NCI-H1417 (cell line): ENCODE data around the gene MUSTN1.

ENCODE experiments used
- DNase-seq, 3 experiments: peaks; one replicate each; lab custom pipeline; 2025; lab: John Stamatoyannopoulos, UW

The MUSTN1 gene

DNA sequence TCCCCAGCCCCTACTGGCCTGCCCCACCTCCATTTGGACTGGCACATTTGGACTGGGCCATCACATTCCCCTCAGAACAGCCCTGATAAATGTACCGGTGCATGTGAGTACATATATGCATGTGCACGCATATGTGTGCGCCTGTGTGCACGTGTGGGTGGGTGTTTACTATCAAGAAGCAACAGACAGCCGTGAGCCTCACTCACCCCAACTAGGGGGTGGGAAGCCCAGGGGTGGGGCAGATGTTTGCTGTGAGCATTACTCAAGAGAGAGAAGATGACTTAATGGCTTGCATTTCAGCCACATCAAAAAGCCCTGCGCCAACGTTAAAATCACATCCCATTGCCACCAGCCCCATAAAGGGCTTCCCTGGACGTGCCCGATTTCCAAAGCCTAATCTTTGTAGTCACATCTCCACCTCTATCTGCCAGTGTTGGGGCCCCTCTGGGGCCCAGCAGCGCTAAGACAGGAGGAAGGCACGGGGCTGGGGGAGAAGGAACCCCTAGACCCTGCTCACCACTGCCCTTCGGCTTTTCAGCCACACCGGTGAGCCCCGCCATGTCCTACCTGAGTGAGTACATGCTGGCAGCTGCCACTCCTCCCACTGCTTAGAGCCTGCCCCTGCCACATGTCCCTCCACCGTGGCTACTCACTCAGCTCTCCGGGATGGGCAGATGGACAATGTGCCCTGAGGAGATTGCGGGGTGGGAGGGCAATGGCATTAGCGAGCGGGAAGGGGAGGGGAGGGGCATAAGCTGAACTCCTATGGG lies 29.4 kb downstream of the MUSTN1 start:
- no peak for DNase-seq

GRCh38 chr3:52801839-52802238 lies 33.0 kb downstream of the MUSTN1 start:
- no peak for DNase-seq

DNA sequence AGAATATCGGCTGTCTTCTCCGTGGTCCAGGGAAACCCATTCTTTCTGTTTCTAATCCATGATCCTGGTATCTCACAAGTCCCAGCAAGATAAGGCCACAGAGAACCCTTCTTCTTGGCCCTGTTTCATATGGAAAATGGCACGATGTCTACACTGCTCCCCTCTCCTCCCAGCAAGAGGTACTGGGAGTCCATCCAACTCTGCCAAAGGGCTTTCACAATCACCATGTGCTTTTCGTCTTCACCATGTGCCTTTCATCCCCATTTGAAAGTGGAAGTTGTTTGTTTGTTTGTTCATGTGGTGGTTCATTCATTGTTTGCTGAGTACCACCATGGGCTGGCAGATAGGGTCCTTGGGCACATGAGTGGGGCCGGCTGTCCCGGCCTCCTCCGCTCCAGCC lies 34.7 kb downstream of the MUSTN1 start:
- no peak for DNase-seq

DNA sequence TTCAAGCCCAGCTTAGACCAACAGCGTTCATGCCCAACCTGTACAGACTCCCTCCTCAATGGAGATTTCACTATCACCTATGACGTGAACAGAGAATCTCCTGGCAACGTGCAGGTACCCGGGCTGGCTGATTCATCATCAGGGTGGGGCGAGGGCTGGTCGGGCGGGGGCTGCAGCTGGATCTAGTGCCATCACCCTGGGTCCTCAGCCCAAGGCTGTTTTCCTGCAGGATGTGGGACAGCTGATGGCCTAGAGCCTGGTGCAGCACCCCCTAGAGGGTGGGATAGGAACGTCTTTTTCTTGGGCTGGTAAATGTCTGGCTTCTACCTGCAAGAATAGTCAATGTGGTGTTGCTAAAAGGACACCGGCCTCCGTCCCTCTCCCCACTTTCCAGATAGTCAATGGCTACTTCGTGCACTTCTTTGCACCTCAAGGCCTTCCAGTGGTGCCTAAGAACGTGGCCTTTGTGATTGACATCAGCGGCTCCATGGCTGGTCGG lies 35.8 kb downstream of the MUSTN1 start:
- no peak for DNase-seq

- DNase-seq = no peak
Measured at GRCh38 chr3:52798376-52798977, 36.3 kb downstream of the MUSTN1 start.

DNA sequence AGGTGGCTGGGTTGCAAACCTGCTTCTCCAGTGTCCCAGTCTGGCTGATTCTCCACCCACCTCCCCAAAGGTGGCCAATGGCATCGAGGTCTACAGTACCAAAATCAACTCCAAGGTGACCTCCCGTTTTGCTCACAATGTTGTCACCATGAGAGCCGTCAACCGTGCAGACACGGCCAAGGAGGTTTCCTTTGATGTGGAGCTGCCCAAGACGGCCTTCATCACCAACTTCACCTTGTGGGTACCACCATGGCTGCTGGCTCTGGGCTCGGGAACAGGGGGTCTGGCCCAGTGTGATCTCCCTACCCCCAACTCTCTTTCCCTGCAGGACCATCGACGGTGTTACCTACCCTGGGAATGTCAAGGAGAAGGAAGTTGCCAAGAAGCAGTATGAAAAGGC lies 38.4 kb downstream of the MUSTN1 start:
- DNase-seq = no peak

DNA sequence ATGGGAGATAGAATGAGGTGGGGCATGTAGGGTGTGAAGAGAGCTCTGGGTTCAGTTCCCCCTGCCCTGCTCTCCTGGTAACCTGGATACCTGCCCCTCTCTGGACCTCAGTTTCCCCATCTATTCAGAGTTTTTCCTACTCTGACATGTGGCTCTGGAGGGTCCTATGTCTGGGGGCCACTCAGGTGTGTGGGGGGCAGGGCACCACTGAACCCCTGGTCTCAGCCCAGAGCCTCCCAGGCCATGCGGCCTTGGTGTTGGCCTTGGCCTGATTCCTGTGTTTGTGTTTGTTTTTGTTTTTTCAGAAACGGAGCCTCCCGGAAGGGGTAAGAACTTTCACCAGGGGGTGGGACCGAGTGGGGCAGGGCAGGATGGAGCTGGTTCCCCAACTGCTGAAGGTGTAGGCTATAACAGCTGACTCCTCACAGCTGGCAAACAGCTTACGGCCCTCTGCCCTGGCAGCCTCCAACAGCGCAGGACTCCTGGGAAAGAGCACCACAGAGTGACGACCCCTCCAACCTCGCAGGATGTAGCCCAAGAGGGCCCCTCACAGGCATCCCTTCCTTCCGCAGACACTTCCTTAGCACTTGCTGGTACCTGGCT lies 39.4 kb downstream of the MUSTN1 start:
- no peak for DNase-seq

GRCh38 chr3:52794612-52795099 lies 40.2 kb downstream of the MUSTN1 start, which contains the start of gene ITIH3:
ITIH3 (plus strand) TSS chr3:52794796; CDS start chr3:52794804, 8 bp downstream.
- DNase-seq = no peak

DNA sequence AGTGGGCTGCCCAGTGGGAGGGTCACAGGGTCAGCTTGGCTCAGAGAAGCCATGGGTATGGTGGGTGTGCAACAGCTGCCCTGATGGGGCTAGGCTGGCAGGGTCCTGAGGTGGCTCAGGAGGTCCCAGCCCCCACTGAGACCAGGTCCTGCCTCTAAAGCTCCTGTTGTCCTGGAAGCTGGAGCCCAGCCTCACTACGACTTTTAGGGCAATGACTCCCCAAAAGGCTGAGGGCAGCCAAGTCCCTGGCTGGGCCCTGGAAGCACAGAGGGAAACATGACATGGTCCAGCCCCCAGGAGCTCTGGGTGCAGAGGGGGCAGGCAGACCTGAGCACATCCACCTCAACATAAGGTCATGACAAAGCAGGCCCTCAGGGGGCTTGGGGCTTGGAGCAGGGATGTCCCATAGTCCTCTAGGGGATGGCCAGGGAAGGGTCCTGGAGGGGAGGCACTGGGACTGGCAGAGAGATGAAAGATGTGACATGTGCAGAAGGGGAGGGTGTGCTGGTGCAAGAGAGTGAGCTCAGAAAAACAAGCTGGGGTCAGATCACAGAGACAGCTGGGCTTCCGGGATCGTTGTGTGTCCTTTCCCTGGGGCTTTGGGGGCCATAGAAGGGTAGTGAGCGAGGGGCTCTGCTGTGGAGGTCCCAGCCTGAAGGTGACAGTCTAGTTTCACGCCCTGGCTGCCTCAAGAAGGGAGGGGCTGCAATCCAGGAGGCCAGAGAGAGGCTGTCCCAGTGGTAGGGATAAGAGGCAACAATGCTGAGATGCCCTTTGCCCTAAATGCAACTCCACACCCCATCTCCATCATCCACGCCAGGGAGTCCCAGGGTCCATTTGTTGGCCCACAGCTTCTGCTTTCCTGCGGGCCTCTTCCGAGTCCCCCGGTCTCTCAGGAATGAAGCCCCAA lies 40.9 kb downstream of the MUSTN1 start:
- DNase-seq = no peak

DNA sequence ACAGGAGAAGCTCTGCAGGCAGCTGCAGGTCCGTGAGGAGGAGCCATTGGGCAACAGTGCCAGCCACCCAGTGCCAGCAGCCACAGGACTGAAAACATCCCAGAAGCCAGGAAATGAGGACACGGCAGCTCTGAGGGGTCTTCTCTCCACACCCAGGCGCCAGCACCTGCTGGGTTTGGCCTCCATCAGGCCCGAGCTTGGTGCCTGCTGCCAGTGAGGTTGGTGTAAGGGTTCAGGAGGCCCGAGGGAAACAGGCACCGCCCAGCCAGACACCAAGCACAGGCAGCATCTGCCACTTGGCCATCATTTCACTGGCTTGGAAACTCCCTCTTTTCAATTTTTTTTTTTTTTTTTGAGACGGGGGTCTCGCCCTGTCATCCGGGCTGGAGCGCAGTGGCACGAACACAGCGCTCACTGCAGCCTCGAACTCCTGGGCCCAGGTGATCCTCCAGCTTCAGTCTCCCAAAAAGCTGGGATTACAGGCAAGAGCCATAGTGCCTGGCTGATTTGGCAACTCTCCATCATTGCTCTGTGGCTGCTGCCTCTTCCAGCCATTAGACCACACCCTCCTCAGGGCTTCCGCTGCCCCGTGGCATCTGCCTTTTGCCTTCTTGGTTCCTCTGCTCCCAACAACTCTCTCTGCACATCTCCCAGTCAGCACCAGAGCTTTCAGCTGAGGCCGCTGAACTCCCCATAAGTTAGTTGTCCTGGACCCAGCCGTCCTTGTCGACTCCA lies 41.7 kb downstream of the MUSTN1 start:
- DNase-seq = no peak

DNA sequence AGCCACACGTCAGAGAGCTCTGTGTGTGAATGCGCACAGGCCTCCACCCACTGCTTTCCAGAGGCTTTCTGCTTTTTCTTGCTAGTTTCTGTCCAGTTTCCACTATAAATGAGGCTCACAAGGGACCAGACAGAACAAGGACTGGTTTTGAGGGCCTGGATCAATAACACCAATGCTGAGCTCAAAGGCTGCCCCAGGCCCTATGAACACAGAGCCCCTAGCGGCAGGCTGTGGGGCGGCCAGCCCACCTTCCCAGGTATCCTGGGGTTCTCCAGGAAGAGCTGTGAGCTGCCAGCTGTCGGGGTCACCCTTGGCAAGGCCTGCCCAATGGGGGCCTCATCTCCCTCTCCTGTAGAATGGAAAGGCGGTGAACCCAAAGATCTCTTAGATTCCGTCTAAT lies 42.4 kb downstream of the MUSTN1 start:
- DNase-seq = no peak

DNA sequence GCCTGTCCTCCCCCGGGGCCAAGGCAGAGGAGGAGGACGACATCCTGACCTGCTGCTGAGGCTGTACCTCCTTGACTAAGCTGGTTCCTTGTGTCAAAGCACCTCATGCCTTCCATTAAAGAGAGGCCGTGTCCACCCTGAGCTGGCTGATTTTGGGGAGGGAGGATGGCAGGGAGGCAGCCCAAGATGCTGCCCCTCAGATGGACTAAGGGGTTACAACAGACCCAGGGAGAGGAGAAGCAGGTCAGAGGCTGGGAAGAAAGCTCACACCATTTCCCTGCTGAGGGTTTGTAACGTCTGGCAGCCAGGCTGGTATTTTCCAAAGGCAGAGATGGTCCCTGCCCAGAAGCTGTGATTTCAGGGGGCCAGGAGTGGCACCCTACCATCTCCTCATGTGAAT lies 42.9 kb downstream of the MUSTN1 start:
- no peak for DNase-seq

DNA sequence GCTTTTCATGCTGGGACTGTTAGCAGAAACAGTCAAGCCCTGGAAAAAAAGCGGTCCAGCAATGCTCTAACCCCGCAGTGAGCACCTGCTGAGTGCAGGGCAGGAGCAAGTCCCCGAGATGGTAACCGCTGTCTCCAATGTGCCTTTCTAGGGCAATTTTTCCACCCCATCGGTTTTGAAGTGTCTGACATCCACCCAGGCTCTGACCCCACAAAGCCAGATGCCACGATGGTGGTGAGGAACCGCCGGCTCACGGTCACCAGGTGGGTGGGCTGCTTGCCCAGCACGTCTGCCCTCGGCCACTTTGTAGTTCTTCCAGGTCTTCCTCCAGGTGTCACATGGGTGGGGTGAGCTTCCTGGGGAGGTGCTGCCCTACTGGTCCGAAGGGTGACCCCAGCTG lies 43.5 kb downstream of the MUSTN1 start:
- no peak for DNase-seq

DNA sequence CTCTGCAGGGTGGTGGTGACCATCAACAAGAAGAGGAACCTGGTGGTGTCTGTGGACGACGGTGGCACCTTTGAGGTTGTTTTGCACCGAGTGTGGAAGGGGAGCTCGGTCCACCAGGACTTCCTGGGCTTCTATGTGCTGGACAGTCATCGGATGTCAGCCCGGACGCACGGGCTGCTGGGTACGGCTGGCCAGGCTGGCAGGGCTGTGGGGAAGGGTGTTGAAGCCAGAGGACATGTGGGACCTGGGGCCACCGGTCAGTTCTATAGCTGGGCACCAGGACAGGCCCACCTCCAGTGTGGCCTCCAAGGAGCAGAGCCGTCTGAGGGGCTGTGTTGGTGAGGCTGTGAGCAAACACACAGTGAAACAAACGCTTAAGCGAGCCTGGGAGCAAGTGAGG lies 44.1 kb downstream of the MUSTN1 start:
- no peak for DNase-seq

- DNase-seq = no peak
Measured at GRCh38 chr3:52790337-52790736, 44.5 kb downstream of the MUSTN1 start.

GRCh38 chr3:52789746-52790040 lies 45.1 kb downstream of the MUSTN1 start:
- DNase-seq = no peak

DNA sequence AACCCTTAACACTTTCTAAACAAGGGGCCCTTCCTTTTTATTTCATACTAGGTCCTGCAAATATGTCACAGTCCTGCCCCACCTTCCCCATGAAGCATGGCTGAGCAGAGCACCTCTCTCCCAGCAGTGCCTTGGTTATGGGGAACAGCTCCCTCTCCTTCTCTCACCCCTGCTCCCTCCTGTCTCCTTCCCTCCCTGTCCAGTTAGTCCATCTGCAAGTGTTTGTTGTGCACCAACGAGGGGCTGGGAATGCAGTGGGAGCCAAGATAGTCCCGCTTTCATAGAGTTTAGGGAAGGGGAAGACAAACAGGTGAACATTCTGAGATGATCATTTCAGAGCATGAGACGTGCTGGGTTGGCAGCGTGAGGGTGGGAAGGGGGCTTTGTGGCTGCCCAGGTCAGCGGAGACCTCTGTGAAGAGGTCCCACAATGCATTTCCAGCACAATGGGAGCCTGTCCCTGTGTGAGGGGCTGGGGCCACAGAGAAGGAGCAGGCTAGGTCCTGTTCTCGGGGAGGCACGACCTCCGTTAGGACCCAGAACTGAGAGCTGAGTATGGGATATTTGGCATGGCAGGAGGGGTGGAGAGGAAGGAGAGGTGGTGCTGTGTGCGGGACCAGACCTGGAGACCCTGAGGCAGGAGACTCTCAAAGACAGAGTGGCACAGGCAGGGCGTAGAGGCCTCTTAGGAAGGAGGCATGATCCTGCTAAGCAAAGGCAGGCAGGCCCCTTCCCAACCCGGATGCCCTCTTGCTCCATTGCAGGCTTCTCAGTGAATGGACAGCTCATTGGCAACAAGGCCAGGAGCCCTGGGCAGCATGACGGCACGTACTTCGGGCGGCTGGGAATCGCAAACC lies 45.7 kb downstream of the MUSTN1 start:
- no peak for DNase-seq

- no peak for DNase-seq
Measured at GRCh38 chr3:52787672-52788625, 46.9 kb downstream of the MUSTN1 start.

DNA sequence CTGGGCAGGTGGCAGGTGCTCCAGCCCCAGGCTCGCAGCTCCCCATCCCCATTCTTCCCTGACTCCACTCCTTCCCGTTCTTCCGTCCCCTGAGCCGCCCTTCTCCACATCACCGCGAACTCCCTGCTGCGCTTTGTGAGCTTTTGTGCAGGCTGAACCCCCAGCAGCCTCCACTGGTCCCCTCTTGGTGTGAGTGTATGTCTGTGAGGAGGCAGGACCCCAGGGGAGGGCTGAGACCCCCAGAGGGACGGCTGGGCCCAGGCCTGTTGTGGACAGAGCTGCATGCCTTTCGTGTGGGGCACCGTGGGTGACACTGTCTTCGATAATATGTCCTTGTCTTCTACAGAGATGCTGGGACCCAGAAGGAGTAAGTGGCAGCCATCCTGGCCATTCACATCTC lies 47.6 kb downstream of the MUSTN1 start:
- no peak for DNase-seq
